22Rv1 (cell line): ENCODE results near the gene MMP28.

Experiments
- H3K27ac ChIP-seq: fragments of 450-650 bp; 2 replicates; pipeline ENCODE4 v1.5.1; 2017
- ZFX ChIP-seq: fragments of 450-650 bp; IDR thresholded peaks from 2 replicates; pipeline ENCODE4 v1.6.1; 2017; ENCODE audit warnings: antibody characterized with exemption, borderline replicate concordance
- TF ChIP-seq, protein P1 (sequence below): fragments of 450-650 bp; IDR thresholded peaks from 2 replicates; pipeline ENCODE4 v1.5.1; 2017; ENCODE audit warnings: mild to moderate bottlenecking

Gene MMP28

DNA sequence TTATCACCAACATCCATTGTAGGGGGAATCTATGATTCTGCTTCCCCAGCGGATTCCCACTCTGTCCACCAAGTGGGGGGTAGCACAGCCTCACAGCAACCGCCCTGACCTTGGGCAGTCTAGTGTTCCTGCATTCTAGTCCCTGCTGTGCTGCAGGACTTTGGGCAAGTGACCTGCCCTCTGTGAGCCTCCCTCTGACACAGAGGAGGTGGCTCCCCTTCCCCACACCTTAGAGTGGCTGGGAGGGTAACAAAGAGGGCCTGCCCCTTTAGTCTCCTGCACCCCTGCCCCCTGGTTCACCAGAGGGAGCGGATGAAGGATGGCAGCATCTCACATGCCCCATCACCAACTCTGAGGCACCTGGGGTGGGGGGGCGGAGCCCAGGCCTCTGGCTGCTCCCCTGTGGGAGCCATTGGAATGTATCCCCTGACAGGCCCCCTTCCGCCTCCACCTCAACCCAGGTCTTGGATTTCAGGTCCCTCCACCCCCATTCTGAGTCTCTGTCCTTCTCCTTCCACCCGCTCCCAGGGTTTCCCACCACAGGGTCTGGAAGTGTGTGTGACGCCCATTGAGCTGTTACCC is 52.5 kb downstream of the MMP28 start:
- H3K27ac ChIP-seq: no peak overlapping the region
- TF ChIP-seq, protein P1, sequence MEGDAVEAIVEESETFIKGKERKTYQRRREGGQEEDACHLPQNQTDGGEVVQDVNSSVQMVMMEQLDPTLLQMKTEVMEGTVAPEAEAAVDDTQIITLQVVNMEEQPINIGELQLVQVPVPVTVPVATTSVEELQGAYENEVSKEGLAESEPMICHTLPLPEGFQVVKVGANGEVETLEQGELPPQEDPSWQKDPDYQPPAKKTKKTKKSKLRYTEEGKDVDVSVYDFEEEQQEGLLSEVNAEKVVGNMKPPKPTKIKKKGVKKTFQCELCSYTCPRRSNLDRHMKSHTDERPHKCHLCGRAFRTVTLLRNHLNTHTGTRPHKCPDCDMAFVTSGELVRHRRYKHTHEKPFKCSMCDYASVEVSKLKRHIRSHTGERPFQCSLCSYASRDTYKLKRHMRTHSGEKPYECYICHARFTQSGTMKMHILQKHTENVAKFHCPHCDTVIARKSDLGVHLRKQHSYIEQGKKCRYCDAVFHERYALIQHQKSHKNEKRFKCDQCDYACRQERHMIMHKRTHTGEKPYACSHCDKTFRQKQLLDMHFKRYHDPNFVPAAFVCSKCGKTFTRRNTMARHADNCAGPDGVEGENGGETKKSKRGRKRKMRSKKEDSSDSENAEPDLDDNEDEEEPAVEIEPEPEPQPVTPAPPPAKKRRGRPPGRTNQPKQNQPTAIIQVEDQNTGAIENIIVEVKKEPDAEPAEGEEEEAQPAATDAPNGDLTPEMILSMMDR: no peak
- no peak for TF ChIP-seq ZFX

DNA sequence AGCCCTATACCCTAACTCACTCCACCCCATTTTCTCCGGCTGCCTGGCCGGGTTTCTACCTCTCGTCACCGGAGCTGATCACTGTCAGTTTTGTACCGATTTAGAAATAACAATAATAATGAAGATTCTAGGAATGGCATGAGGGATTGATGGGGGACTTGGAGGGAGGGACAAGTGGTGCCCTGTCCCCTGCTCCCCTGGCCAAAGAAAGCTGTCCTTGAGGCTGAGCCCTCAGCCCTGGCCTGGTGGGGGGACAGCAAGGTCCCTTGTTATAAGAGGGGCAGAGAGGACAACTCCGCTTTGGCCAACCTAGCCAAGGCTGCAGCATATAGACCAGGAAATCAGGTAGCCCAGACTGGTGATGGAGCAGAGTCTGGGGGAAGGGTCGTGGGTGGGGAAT is 52.9 kb downstream of the MMP28 start:
- no peak overlapping the region for H3K27ac ChIP-seq
- TF ChIP-seq, protein P1: no peak
- TF ChIP-seq ZFX: no peak

DNA sequence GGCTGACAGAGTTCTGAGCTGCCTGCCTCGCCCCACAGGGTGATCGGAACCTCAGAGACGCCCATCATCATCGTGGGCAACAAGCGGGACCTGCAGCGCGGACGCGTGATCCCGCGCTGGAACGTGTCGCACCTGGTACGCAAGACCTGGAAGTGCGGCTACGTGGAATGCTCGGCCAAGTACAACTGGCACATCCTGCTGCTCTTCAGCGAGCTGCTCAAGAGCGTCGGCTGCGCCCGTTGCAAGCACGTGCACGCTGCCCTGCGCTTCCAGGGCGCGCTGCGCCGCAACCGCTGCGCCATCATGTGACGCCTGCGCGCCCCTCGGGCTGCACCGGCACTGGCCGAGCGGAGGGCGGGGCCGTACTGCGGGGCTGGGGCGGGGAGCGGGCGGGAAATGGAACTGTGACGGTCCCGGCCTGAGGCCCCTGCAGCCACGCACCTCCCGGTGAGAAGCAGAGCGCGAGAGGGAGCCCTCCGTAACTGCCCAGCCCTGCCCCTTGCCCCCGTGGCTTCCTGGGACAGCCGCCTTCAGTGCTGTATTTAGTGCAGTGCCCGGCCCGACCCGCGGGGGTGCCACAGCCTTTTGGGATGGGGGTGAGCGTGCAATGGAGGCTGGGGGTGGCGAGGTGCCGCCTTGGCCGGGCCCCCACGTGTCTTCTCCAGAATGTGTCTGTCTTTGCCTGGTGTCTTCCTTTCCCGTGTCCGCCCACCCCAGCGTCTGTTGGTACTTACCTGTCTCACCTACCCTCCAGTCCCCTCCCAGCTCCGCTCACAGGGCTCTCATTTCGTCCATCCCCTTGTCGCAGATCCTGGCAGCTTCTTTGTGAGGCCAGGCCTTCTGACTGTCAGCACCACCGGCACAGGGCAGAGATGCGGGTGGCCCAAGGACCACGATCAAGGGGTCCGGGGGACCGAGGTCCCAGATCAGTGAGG is 54.2 kb downstream of the MMP28 start:
- no peak overlapping the region for H3K27ac ChIP-seq
- TF ChIP-seq, protein P1: peak; percentile 27
- no peak for TF ChIP-seq ZFX

DNA sequence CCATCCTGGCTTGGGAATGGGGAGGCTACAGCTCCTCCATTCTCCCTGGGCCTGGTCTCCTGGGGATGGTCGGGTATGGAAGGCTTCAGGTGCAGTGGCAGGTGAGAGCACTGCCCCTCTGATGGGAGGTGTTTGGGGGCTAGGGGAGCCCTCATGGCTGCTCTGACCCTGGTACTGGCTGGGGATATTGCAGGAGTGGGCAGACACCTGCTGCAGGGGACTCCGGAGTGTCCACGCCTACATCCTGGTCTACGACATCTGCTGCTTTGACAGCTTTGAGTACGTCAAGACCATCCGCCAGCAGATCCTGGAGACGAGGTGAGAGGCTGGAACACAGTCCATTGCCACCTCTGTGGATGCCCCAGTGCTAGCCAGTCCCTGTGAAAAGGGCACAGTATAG is 55.2 kb downstream of the MMP28 start:
- no peak for TF ChIP-seq ZFX
- TF ChIP-seq, protein P1: no peak

DNA sequence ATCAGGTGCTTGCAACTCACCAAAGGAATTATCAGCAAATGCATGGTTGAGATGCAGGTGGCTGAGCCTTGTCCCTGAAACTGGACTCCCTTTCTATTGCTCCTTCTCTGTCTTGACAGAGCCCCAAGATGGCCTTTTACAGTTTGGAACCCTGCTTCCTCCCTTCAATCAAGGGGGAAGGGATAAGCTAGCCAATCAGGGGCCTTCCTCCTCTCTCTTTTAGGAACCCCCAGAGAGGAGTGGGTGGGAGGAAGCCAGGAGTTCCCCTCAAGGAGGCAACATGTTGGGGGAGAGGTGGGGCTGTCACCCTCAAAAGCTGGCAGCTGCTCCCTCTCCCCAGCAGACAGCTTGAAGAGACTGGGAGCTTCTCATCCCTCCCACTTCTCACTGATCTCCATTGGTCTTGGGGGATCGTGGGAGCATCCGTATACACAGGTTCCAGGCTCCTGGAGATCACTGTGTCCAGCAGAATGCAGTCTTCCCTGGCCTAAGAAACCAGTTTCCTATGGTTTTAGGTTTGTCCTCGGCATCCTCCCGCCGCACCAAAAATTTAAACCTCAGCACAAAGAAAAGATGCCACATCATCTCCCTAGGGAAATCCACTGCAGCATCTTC is 56.8 kb downstream of the MMP28 start:
- H3K27ac ChIP-seq: no peak overlapping the region
- TF ChIP-seq ZFX: no peak
- TF ChIP-seq, protein P1: no peak

More for the DNA sequence above, 55.2 kb downstream of the MMP28 start:
- H3K27ac ChIP-seq: no peak overlapping the region

DNA sequence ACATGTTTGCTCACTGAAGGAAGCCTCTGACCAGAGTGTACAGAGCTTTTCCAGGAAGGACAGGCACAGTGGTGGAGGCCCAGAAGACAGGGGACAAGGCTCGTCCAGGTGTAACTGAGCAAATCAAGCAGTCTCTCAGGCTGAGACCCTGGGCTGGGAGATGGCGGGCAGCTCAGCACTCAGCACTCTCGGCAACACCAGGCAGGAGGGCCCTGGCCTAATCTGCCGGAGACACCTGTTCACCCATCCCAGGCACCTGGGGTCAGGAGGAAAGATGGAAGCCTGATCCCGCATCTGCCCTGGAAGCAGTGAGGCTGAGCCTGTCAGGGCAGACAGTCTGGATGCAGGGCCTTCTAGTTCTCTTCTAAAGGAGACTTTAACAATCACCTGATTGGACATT is 59.2 kb downstream of the MMP28 start:
- H3K27ac ChIP-seq: no peak overlapping the region
- TF ChIP-seq ZFX: no peak
- TF ChIP-seq, protein P1: no peak
